HG02759 (cell line): ENCODE measurements around the gene SETD5.

Experiments used
- ATAC-seq: cut with Tn5 transposase; IDR thresholded peaks from one replicate; pipeline ENCODE4 v1.9.1; 2021; ENCODE audit warnings: mild to moderate bottlenecking, moderate library complexity; ENCODE audit not compliant: unreplicated experiment

The SETD5 gene

DNA sequence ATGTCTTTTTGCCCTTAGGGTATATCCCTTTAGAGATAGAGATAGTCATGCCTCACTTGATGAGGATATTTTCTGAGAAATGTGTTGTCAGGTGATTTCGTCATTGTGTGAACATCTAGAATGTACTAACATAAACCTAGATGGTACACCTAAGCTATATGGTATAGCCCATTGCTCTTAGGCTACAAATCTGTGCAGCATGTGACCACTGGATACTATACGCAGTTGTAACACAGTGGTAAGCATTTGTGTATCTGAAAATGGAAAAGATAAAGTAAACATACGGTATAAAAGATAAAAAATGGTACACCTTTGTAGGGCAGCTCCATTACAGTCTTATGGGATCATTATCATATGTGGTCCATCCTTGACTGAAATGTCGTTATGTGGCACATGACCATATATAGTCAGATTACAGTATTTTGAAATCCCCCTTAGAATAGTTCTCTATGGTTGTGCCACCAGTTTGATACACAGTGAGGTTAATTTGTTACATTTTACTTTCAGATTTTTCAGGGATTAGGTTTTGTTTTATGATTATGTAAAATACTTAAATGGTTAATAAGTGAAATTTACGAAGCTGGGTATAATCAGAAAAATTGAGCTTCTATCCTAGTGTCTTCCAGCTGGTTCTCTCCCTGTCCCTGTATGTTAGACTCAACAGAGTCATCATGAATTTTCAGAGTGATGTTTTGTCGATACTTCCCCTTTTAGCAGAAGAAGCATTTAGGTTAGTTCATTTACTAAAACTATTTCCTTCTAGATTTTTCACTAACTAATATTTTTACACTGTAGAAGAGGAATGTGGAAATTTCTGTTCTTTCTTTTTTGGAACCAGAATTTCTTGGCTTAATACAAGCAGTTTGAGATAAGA lies 12.8 kb downstream of the SETD5 start:
- ATAC-seq: no peak

DNA sequence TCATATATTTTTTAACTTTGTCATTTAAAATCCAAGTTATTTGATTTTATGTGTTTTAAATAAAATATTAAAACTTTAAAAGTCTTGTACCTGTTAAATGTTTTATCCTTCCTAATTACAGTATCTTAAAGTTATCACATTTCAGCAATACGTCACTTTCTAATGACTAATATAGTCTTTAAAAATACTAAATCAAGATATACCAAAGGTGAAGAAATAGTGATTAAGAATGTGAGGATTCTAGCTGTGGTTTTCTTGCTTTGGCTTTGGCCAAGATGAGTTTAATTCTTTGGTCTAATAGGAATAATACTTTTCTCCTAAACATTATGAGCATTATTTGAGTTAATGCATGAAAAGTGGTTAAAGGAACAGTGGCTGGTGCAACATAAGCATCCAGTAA lies 13.9 kb downstream of the SETD5 start:
- no peak for ATAC-seq

DNA sequence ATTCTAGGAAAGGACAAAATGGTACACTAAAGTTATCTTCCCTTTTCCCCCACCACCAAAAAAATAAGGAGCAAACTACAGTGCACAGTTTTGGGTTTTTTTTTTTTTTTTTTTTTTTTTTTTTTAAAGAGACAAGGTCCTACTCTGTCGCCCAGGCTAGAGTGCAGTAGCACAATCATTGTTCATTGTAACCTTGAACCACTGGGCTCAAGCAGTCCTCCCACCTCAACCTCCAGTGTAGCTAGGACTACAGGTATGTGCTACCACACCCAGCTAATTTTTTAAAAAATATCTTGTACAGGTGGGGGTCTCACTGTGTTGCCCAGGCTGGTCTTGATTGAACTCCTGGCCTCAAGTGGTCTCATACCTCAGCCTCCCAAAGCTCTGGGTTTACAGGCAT lies 14.9 kb downstream of the SETD5 start:
- no peak for ATAC-seq

DNA sequence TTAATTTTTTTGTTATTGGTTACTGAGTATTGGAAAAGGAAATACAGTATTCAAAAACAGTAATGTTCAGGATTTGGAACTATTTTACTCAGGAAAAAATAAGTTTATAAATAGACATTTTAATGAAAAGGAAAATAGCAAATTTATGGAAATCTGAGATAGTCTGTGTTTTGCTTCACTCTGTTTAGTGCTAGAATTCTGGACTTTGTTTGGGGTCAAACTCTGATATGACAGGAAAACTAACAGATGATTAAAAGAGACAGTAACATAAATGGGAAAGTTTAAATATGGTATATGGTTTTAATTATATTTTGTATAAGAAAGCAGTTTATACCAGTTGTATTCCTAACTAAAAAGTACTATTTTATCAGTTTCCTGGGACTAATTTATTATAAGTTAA lies 17.4 kb downstream of the SETD5 start:
- ATAC-seq: no peak

DNA sequence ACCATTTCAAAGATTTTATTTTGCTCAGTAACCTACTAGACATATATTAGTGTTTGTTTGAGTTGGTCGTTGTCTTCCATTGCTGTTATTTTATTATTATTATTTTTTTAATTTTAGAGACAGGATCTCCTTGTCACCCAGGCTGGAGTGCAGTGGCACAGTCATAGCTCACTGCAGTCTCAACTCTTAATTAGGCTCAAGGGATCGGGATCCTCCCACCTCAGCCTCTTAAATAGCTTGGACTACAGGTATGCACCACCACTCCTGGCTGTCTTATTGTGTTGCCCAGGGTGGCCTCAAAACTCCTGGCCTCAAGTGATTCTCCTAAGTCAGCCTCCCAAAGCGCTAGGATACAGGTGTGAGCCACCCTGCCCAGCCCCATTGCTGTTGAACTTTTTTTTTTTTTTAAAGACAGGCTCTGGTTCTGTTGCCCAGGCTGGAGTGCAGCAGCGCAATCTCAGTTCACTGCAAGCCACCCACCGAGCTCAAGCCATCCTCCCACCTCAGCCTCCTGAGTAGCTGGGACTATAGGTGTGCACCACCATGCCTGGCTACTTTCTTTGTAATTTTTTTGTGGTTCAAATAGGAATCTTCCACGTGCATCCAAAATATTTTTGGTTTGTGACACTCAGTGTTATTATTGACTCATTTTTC lies 18.2 kb downstream of the SETD5 start:
- ATAC-seq: no peak

DNA sequence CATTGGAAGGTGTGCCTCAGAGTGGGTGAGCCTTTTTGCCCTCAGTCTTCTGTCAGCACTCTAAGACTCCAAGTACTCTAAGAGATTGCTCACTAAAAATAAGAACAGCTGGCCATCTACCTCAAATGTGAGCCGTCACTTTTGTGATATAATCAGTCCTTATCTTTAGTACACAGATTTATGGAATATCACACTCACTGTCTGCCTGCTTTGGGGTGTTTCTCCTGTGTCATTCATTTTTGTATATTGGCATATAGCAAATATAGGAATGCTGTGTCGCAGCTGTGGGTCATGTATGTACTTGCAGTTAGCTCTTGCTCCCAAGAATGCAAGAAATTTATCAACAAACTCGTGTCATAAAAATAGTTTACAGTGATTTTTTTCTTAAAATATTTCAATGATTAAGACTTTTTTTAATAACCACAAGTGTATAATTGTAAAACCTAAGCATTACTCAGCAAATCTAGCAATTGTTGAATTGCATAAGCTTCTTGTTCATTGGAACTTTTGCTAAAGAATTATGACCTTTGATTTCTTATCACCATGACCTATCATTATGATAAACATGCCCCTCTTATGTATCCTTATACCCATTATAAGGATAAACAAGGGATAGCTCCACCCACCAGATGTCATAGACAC lies 18.8 kb downstream of the SETD5 start:
- no peak for ATAC-seq

DNA sequence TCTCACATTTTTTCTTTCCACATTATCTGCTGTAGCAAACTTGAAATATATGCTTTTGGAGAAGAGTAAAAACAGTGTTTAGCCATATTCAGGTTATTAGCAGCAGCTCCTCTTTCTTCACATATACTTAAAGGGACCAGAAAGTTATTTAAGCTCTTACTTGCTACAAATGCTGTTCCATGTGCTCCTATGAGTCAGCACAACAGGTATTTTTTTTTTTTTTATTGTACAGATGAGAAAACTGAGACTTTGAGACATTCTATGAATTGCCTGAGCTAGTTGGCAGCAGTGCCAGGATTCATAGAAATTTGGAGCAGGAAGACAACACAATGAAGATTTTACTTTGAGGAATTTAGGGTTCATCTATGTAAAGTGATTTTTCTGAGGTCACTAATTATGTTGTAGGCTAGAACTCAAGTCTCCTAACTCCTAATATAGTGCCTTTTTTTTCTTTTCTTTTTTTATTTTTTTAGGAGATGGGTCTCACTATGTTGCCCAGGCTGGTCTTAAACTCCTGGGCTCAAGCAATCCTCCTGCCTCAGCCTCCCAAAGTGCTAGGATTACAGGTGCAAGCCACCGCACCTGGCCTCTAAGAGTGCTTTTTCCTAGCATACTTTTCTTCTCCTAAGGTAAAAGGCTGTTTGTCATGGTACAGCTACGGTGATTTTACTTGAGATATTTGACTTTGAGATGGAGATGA lies 23.6 kb downstream of the SETD5 start:
- no peak for ATAC-seq

DNA sequence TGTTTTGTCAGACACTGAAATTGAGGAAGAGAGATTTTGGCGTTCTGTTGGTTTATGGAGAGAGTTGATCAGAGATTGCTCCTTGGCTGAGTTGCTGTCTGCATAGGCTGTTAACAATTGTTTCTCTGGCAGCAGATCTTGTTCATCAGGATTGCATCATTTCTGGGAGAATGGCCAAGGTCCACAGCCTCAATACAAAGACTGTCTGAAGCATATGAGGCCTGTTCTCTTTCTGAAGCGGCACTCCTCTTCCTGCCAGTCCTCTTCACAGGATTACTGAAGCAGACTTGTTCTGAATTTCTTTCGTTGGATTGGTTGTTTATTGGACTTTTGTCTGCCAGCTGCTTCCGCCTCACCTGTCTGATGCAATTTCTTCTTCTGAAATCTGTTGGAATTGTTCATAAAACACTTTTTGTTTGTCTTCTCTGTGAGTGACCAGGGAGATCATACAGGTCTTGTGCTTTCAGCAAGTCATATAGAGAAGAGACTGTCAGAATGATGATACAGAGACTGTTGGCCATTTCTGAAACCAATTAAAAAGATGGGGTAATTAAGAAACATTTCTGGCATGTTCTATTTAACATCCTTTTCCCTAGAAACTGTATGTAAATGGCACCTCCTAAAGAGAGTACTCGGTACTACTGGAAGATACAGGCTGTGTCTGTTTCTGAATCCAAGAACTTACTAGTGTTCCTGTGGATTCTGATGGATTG lies 25.5 kb downstream of the SETD5 start:
- ATAC-seq: no peak

DNA sequence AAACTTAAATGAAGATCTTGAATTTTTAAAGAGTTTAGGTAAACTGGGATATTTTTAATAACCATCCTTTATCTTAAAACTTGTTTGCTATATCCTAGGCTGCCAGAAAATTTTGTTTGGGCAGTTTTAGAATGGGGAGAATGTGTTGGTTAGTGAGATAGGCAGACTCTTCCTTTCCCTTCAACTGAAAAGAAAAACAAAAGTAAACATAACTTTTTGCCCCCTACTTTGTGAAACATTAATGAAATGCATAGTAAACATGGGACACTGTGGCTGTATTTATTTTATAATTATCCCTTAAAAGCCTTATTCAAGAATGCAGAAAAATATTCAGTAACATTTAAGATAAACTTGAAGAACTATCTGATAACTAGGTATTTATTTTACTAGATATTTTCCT lies 31.0 kb downstream of the SETD5 start:
- ATAC-seq: no peak

DNA sequence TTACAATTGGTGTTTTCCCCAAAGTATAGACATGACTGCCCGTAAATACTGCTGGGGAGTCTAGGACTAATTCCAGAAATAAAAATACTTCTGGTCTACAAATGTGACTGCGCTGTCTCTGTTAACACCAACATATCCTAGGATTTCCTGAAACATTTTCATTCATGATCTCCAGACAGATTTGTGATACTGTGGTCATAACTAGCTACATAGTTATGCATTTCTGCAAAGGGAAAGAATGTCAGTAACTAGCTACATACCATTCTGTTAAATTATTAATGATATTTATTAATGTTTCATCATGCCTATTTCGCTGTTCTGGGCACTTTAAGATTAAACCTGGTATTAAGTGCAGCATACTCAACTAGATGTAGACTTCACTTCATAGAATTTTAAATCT lies 33.3 kb downstream of the SETD5 start:
- ATAC-seq: no peak

DNA sequence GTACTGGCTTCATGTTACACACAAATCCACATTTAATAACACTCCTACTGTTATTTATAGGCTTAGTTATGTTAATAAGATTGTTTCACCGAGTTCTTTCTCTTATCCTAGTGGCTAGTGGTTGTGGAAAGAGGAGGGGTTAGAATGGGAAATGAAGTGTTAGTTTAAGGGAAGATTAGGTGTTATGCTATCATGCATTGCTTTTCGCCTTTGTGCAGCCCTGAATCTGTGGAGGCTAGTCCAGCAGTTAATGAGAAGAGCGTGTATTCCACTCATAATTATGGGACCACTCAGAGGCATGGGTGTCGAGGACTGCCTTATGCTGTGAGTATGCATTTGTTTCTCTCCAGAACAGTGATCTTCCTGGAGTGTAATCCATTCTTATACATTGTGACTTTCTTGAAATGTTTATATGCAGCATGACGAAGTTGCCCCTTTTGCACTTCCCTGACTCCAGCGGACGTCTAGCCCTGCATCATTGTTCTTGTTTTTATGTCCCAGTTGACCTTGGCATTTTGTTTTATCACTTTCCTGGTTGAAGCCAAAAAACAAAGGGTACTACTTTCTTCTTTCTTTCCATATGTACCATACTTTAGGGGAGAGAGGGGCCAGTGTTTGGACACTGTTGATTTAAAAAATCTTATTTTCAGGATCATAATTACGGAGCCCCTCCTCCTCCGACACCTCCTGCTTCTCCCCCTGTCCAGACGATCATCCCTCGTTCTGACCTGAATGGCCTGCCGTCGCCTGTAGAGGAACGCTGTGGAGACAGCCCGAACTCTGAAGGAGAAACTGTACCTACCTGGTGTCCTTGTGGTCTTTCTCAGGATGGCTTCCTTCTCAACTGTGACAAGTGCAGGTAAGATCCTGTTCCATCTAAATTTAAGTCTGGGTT lies 36.5 kb downstream of the SETD5 start:
- no peak for ATAC-seq

DNA sequence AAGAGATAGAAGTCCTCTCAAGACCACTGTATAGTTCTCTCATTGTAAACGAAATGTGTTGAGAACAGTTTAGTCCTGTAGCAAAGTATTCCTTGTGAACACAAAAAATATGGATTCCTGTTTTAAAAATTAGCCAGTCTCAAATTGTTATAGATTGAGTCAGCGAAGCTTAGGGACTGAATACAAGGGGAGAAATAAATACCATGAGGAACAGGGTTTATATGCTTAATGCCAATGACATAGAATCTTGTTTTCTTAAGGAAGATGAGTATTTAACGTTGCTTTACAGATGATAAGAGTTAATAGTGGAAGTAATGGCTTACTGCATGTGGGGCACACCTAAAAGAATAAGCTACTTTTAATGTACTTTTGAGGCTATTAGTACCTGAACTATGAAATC lies 37.9 kb downstream of the SETD5 start:
- no peak for ATAC-seq

DNA sequence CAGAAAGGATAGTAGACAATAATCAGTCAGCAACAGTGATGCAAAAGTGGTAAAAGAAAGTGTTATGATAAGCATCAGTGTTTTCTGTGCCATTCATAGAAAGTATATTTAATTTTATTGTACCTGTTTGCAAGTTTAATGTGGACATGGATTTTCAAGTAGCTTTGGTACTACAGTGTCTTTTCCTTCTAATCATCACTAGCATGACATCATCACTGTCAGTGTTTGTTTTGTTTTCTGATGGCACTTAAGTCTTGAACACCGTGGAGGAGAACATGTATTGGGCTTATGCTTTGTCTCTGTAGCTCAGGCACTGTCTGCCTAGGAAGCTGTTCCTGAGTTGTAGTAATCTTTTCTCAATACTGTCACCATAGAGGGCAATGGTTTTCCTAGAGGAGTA lies 41.9 kb downstream of the SETD5 start:
- ATAC-seq: no peak

DNA sequence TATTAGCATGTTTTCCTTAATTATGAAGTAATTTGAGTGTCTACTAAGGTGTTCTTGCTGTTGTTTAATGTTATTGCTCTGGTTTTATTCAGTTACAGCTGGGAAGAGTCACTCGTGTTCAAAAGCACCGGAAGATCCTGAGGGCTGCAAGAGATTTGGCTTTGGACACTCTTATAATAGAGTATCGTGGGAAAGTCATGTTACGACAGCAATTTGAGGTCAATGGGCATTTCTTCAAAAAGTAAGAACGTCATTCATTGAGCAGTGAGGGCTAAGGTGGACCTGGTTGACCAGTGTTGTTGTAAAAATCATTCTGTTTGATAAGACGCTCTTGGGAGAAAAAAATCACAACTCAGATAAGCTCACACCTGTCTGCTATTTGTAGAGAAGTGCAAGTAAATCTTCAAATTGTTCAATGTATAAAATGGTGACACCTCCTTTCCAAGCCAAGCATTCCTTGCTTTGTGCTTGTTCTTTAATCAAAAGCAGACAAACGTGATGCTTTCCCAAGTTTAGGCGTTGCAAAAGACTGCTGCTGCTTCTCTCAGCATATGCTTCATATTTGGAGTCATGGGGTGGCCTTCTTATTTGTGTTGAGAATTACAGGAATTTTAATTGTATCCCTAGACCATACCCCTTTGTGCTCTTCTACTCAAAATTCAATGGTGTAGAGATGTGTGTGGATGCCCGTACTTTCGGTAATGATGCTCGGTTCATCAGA lies 44.2 kb downstream of the SETD5 start:
- no peak for ATAC-seq

DNA sequence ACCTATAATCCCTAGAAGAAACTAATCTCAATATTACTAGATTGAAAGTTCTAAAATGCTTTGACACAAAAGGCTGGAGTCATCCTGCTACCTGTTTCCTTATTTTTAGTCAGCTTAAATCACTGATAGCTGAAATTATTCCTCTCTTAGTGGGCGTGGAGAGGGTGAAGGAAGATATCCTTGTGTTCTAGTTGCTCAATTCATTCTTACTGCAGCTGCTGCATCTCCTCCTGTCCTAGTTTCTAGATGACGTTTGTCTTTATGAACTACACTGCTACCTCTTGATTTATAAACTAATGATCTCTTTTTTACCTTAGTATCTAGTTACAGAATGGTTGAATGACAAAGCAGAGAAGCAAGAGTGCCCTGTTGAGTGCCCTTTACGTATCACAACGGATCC lies 50.7 kb downstream of the SETD5 start:
- ATAC-seq: no peak

DNA sequence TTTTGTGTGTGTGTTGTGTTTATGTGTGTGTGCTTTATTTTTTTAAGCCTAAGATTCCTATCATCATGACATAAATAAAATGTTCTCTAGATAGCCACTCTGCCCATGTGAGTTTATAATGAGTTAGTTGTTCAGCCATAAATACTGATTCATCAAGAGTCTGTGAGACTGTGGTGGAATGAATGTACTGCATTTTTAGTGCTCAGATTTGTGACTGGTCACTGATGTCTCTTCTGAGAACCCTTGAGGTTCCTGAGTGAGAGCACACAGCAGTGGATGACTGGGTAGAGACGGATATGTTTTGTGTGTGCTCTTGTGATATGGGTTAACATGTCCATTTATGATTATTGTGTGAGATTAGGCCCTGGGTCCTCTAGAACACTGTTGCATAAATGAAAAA lies 51.2 kb downstream of the SETD5 start:
- ATAC-seq: no peak

DNA sequence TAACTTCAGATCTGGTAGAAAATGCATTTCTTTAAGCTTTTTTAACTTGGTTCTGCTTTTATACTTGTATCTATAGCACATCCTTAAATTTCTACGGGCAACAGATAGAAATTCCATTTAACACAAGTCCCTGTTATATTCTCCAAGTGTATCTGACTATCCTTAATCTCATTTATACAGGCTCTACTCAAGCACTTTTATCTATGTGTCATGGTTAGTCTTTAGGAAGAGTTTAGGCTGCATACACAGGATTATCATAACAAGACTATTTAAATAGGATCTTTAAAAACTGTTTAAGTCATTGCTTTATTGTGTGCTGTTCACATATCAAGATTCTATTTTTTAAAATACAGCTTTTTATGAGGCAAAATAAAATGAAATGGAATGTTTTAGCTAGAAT lies 52.7 kb downstream of the SETD5 start:
- no peak for ATAC-seq

DNA sequence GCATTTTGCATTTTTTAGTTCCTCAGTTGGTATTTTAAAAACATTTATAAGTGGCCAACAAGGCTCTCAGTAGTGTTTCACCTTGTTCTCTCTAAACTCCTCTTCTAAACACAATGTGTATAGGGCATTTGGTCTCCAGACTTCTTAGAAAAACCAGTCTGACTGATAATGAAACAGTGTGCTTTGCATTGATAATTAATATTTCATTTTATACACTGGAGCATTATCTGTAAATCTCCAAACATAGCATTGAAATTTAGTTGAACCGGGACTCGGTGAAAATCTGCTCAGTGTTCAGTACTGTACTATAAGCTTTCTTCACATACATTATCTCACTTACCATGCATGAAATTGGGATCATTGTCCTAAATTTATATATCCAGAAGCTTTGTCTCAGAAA lies 53.6 kb downstream of the SETD5 start:
- no peak for ATAC-seq

DNA sequence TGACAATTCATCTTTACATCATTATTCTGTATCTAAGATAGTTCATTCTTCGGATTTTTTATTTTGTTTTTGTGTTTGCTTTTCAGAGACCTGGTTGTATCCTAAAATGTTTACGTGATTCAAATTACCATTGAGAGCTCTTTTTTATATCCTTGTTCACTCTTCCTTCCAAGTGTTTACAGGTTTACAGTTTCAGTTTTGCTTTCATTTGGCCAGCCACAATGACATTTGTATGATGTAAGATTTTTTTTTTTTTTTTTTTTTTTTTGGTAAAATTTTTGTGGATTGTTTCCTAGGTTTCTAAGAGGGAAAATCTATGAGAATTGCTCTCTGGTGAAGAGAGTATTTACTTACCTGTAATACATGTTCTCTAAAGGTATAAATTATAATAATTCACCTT lies 55.0 kb downstream of the SETD5 start:
- no peak for ATAC-seq
